GM21619 (cell line): ENCODE results near the gene GIPC1.
"Not testable (repeated sequence)": the region's sequence is repeated elsewhere in the genome, so short reads cannot be mapped to it uniquely, and the experiment has no call there.

Experiments
- ATAC-seq: cut with Tn5 transposase; IDR thresholded peaks from one replicate; pipeline ENCODE4 v1.9.1; 2021; ENCODE audit not compliant: unreplicated experiment

Gene GIPC1

GRCh38 chr19:14472202-14472938 lies 23.6 kb downstream of the GIPC1 start:
- ATAC-seq: no peak

- ATAC-seq: no peak
Observed at GRCh38 chr19:14471436-14472187, 24.3 kb downstream of the GIPC1 start.

- ATAC-seq: no peak
Observed at GRCh38 chr19:14470031-14470876, 25.7 kb downstream of the GIPC1 start.

GRCh38 chr19:14467816-14468215 lies 28.1 kb downstream of the GIPC1 start:
- no peak for ATAC-seq

GRCh38 chr19:14467391-14467790 lies 28.5 kb downstream of the GIPC1 start:
- ATAC-seq: no peak

- no peak for ATAC-seq
Observed at GRCh38 chr19:14463747-14464146, 32.2 kb downstream of the GIPC1 start.

- ATAC-seq: not testable (repeated sequence)
Observed at GRCh38 chr19:14462401-14462800, 33.5 kb downstream of the GIPC1 start.

- ATAC-seq: no peak
Observed at GRCh38 chr19:14460935-14461334, 35.0 kb downstream of the GIPC1 start.

GRCh38 chr19:14459703-14460102 lies 36.2 kb downstream of the GIPC1 start:
- no peak for ATAC-seq

- not testable (repeated sequence) for ATAC-seq
Observed at GRCh38 chr19:14452303-14452702, 43.6 kb downstream of the GIPC1 start.

- no peak for ATAC-seq
Observed at GRCh38 chr19:14450876-14451275, 45.1 kb downstream of the GIPC1 start.

- ATAC-seq: no peak
Observed at GRCh38 chr19:14450168-14450874, 45.6 kb downstream of the GIPC1 start.

GRCh38 chr19:14449321-14449720 lies 46.6 kb downstream of the GIPC1 start:
- no peak for ATAC-seq

- ATAC-seq: no peak
Observed at GRCh38 chr19:14446336-14447036, 49.4 kb downstream of the GIPC1 start.

GRCh38 chr19:14443632-14444216 lies 52.2 kb downstream of the GIPC1 start:
- no peak for ATAC-seq

- no peak for ATAC-seq
Observed at GRCh38 chr19:14442891-14443631, 52.9 kb downstream of the GIPC1 start.

GRCh38 chr19:14441041-14441938 lies 54.6 kb downstream of the GIPC1 start:
- ATAC-seq: no peak

- peak; percentile 77 for ATAC-seq
Observed at GRCh38 chr19:14440049-14440448, 55.9 kb downstream of the GIPC1 start.
